ENCODE measurements around the gene PLK3. TPM values are rescaled to one million over a fixed set of nuclear protein-coding genes. Genes with fewer than 3 reads are reported as not detected.
A peak's percentile ranks its signal among the peaks of the same experiment; 100 is the strongest.

Gene PLK3
- polyA plus RNA-seq, 2 donors = 23.1 to 58.1 TPM

DNA sequence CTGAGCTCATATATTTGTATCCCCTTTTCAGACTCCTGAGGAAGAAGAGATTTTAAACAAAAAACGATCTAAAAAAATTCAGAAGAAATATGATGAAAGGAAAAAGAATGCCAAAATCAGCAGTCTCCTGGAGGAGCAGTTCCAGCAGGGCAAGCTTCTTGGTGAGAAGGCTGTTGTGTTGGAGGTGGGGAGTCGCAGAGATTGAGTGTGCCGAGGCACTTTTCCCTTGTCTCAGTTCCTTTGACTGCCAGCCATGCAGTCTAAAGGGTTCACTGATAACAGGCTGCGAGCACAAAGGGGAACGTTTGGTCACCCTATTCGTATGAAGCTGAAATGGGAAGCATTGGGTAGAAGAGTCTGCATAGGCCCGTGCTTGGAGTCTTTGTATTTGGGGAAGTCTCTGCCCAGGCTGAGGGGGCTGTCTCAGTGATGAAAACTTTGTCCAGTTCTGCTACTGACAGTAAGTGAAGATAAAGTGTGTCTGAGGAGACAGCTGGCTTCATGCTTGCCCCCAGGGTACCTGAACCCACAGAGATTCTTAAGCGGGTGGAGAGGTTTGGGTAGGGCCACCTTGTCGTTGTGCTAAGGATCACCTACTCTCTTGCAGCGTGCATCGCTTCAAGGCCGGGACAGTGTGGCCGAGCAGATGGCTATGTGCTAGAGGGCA is 22.1 kb upstream of the PLK3 start:
- no peaks in the 10 kb centered on the region for H3K27me3 ChIP-seq (ENCODE audit: control insufficient read depth in 1 of 2, insufficient read depth in 2 of 2, low read length in 2 of 2)
- WGBS, 2 donors = 65 to 69% methylated on average over 13 of the region's 13 CpGs
- peaks cover 8 to 25% of the 10 kb centered on the region in 2 donors for H3K36me3 ChIP-seq (ENCODE audit: control insufficient read depth in 2 of 2, insufficient read depth in 2 of 2, low read length in 1 of 2)
- H3K27ac ChIP-seq (ENCODE audit: low read depth in 2 of 2, low read length in 1 of 2) = no peak overlapping the region
- H3K9me3 ChIP-seq (ENCODE audit: control insufficient read depth in 2 of 2, insufficient read depth in 1 of 2, low read depth in 1 of 2, low read length in 1 of 2) = no peaks in the 10 kb centered on the region
- H3K4me3 ChIP-seq (ENCODE audit: low read depth in 1 of 2, low read length in 2 of 2) = peak overlapping the region in 1 of 2 donors; percentile 88
- peaks cover 6% of the 10 kb centered on the region in 2 donors for H3K4me1 ChIP-seq (ENCODE audit: control insufficient read depth in 2 of 2, insufficient read depth in 2 of 2, low read length in 1 of 2)

DNA sequence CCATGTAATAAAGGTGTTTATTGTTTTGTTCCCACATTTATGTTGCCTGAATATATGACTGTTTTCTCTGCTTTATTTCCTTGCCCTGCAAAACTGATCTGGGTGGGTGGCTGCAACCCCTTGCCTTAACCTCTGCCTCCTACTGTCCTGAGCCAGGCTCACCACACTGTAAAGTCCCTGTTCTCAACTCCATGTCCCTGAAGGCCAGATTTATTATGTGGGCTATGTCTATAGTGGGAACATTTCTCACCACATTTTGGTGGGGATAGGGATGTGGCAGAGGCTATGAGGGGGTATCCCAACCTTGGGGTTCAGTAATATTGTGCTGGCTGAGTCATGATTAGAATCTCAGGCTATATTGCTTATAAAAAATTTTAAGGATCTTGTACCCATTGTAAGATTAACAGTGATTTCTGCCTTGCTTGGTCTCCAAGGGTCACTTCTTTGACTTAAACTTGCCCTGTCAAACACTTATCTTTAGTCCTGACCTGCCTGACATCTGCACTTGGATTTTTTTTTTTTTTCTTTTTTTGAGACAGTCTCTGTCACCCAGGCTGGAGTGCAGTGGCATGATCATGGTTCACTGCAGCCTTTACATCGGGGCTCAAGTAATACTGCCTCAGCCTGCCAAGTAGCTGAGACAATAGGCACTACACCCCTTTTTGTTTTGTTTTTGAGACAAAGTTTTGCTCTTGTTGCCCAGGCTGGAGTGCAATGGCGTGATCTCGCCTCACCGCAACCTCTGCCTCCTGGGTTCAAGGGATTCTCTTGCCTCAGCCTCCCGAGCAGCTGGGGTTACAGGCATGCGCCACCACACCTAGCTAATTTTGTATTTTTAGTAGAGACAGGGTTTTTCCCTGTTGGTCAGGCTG is 21.2 kb upstream of the PLK3 start:
- H3K27me3 ChIP-seq (ENCODE audit: control insufficient read depth in 1 of 2, insufficient read depth in 2 of 2, low read length in 2 of 2) = no peaks in the 10 kb centered on the region
- no peaks in the 10 kb centered on the region for H3K9me3 ChIP-seq (ENCODE audit: control insufficient read depth in 2 of 2, insufficient read depth in 1 of 2, low read depth in 1 of 2, low read length in 1 of 2)
- H3K4me1 ChIP-seq (ENCODE audit: control insufficient read depth in 2 of 2, insufficient read depth in 2 of 2, low read length in 1 of 2) = peaks cover 6% of the 10 kb centered on the region in 2 donors
- H3K36me3 ChIP-seq (ENCODE audit: control insufficient read depth in 2 of 2, insufficient read depth in 2 of 2, low read length in 1 of 2) = peaks cover 8 to 25% of the 10 kb centered on the region in 2 donors
- WGBS, 2 donors = 81 to 89% methylated on average over 6 of the region's 6 CpGs
- no peak overlapping the region for H3K4me3 ChIP-seq (ENCODE audit: low read depth in 1 of 2, low read length in 2 of 2)
- peak overlapping the region in 1 of 2 donors; percentile 47 for H3K27ac ChIP-seq (ENCODE audit: low read depth in 2 of 2, low read length in 1 of 2)

DNA sequence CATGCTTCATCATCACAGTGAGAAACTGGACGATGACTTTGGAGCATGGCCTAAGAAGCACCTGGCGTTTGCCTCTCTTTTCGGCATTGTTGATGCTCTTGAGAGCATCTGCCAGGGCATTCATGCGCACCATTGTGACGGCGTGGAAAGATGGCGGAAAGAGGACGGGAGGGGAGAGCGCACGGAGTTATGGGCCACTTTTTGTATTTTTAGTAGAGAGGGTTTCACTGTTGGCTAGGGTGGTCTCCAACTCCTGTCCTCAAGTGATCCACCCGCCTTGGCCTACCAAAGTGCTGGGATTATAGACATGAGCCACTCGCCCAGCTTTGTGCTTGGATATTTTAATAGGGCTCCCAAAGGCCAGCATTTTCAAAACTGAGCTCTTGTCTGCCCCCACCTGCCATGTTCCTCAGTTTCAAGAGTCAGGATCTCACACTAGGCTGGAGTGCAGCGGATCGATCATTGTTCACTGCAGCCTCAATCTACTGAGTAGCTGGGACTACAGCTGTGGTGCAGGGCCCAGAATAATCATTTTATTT is 19.5 kb upstream of the PLK3 start:
- Histone ChIP-seq H3K4me1 (ENCODE audit: control insufficient read depth in 2 of 2, insufficient read depth in 2 of 2, low read length in 1 of 2) (peaks cover 6 to 9% of the 10 kb centered on the region in 2 donors), H3K9me3 (ENCODE audit: control insufficient read depth in 2 of 2, insufficient read depth in 1 of 2, low read depth in 1 of 2, low read length in 1 of 2) (no peaks in the 10 kb centered on the region), H3K27ac (ENCODE audit: low read depth in 2 of 2, low read length in 1 of 2) (no peak overlapping the region), H3K4me3 (ENCODE audit: low read depth in 1 of 2, low read length in 2 of 2) (no peak overlapping the region), H3K27me3 (ENCODE audit: control insufficient read depth in 1 of 2, insufficient read depth in 2 of 2, low read length in 2 of 2) (no peaks in the 10 kb centered on the region), H3K36me3 (ENCODE audit: control insufficient read depth in 2 of 2, insufficient read depth in 2 of 2, low read length in 1 of 2) (peaks cover 8 to 25% of the 10 kb centered on the region in 2 donors)
- 91 to 93% methylated on average over 14 of the region's 14 CpGs for WGBS, 2 donors

DNA sequence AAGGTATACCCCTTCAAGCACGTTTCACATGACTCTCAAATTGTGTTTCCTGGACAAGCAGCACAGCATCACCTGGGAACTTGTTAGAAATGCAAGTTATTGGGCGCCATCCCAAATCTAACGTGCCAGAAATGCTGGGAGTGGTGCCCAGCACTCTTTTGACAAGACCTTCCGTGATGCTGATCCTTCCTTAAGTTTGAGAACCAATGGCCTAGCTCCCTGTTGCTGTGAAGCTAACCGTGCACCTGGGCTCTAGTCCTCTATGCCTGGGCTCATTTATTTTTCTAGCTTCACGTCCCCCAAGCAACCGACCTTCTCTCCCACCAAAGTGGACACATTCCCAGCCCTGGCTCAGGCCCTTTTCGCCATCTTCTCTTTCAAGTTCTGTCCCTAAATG is 16.5 kb upstream of the PLK3 start:
- no peaks in the 10 kb centered on the region for H3K27me3 ChIP-seq (ENCODE audit: control insufficient read depth in 1 of 2, insufficient read depth in 2 of 2, low read length in 2 of 2)
- no peak overlapping the region for H3K27ac ChIP-seq (ENCODE audit: low read depth in 2 of 2, low read length in 1 of 2)
- peaks cover under 1 to 7% of the 10 kb centered on the region in 2 donors for H3K4me1 ChIP-seq (ENCODE audit: control insufficient read depth in 2 of 2, insufficient read depth in 2 of 2, low read length in 1 of 2)
- no peaks in the 10 kb centered on the region for H3K9me3 ChIP-seq (ENCODE audit: control insufficient read depth in 2 of 2, insufficient read depth in 1 of 2, low read depth in 1 of 2, low read length in 1 of 2)
- WGBS, 2 donors = 29 to 38% methylated on average over 8 of the region's 8 CpGs
- peaks cover 0 to 4% of the 10 kb centered on the region in 2 donors for H3K36me3 ChIP-seq (ENCODE audit: control insufficient read depth in 2 of 2, insufficient read depth in 2 of 2, low read length in 1 of 2)
- peak overlapping the region in 1 of 2 donors; percentile 5 for H3K4me3 ChIP-seq (ENCODE audit: low read depth in 1 of 2, low read length in 2 of 2)

DNA sequence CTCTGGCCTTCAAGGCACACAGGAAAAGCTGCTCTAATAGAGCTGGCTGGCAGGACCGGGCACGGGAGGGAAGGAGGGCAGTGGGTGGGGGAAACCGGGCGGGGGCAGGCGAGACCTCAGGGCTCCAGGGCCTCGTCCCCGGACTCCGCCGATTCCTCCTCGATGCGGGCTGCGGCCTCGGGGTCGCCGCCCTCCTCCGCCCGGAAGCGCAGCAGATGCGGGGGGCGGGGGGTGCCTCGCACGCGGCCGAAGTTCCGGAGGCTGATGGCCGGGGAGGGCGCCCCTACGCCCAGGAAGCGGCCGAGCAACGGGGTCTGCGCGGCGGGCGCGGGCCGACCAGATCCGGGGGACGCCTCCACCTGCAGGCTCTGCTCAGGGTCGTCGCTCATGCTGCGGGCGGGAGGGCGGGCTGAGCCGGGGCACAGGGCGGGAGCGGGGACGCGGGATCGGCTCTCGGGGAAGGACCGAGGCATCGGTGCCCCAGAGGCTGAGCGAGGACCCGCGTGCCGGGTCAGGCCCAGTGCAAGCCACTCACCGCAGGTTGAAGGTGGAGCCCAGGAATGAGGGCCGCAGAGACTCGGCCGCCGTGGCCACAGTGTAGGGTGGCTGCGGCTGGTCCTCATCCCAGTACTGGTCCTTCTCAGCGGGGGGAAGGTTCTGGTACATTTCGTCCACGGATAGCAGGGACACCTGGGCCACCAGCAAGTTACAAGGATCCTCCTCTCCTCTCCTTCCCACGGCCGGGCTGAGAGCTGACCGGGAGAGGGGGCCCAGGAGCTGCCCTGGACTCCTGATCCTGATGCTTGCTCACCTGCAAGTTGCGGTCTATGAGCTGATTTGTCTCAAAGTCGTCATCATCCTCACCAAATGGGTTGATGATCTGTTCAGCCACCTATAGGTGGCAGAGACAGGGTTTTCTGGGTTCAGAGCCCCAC is 15.8 kb upstream of the PLK3 start:
- Histone ChIP-seq H3K4me1 (ENCODE audit: control insufficient read depth in 2 of 2, insufficient read depth in 2 of 2, low read length in 1 of 2) (peaks cover 0 to 7% of the 10 kb centered on the region in 2 donors), H3K27me3 (ENCODE audit: control insufficient read depth in 1 of 2, insufficient read depth in 2 of 2, low read length in 2 of 2) (no peaks in the 10 kb centered on the region), H3K9me3 (ENCODE audit: control insufficient read depth in 2 of 2, insufficient read depth in 1 of 2, low read depth in 1 of 2, low read length in 1 of 2) (no peaks in the 10 kb centered on the region), H3K4me3 (ENCODE audit: low read depth in 1 of 2, low read length in 2 of 2) (peak overlapping the region; percentile 5 to 25), H3K27ac (ENCODE audit: low read depth in 2 of 2, low read length in 1 of 2) (no peak overlapping the region), H3K36me3 (ENCODE audit: control insufficient read depth in 2 of 2, insufficient read depth in 2 of 2, low read length in 1 of 2) (peaks cover 0 to 3% of the 10 kb centered on the region in 2 donors)
- WGBS, 2 donors = 10 to 12% methylated on average over 41 to 71 of the region's 71 CpGs

DNA sequence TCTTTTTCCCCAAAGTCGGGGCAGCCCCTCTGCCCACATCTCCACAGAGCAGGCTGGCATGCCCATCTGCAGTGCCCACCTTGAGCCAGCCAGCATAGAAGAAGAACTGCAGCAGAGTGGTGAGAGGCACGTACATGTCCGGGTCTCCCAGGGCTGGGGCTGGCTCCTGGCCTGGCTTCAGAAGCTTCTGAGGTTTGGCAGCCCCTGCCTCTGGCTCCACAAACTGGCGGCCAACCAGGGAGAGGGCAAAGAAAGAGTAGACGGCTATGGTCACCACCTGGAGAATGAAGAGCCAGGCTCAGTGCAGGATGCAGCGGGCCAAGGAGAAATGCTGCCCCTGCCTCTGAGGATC is 15.2 kb upstream of the PLK3 start:
- H3K36me3 ChIP-seq (ENCODE audit: control insufficient read depth in 2 of 2, insufficient read depth in 2 of 2, low read length in 1 of 2) = peaks cover 0 to 3% of the 10 kb centered on the region in 2 donors
- peaks cover 0 to 7% of the 10 kb centered on the region in 2 donors for H3K4me1 ChIP-seq (ENCODE audit: control insufficient read depth in 2 of 2, insufficient read depth in 2 of 2, low read length in 1 of 2)
- no peaks in the 10 kb centered on the region for H3K9me3 ChIP-seq (ENCODE audit: control insufficient read depth in 2 of 2, insufficient read depth in 1 of 2, low read depth in 1 of 2, low read length in 1 of 2)
- no peak overlapping the region for H3K27ac ChIP-seq (ENCODE audit: low read depth in 2 of 2, low read length in 1 of 2)
- no peak overlapping the region for H3K4me3 ChIP-seq (ENCODE audit: low read depth in 1 of 2, low read length in 2 of 2)
- WGBS, 2 donors = 75 to 81% methylated on average over 6 of the region's 6 CpGs
- no peaks in the 10 kb centered on the region for H3K27me3 ChIP-seq (ENCODE audit: control insufficient read depth in 1 of 2, insufficient read depth in 2 of 2, low read length in 2 of 2)

DNA sequence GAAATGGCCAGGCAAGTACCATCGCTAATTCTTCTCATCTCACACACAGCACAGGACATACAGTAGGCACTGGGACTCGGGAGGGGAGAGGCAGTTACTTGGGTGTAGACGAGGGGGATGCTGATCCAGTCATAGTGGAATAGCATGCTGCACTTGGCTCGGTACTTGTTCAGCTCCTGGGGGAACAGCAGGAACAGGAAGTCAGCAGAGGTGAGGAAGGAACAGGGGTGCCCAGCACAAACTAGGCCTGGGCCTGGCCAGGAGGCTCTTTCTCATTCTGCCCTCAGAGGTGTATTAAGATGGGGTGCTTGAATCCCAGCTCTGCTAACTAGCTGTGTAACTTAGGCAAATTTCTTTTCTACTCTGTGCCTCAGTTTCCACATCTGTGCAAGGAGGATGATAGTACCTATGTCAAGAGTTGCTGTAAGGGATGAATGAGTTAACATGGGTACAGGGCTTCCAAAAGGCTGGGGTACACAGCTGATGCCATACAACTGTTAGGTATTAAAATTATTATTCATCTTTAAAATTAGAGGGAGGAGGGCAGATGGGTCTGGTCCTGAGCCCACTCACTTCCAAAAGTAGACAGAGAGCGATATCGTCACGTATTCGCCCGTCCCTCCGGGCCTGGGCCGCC is 14.6 kb upstream of the PLK3 start:
- peaks cover 0 to 7% of the 10 kb centered on the region in 2 donors for H3K4me1 ChIP-seq (ENCODE audit: control insufficient read depth in 2 of 2, insufficient read depth in 2 of 2, low read length in 1 of 2)
- peak overlapping the region in 1 of 2 donors; percentile 22 for H3K27ac ChIP-seq (ENCODE audit: low read depth in 2 of 2, low read length in 1 of 2)
- peaks cover 0 to 3% of the 10 kb centered on the region in 2 donors for H3K36me3 ChIP-seq (ENCODE audit: control insufficient read depth in 2 of 2, insufficient read depth in 2 of 2, low read length in 1 of 2)
- H3K9me3 ChIP-seq (ENCODE audit: control insufficient read depth in 2 of 2, insufficient read depth in 1 of 2, low read depth in 1 of 2, low read length in 1 of 2) = no peaks in the 10 kb centered on the region
- no peaks in the 10 kb centered on the region for H3K27me3 ChIP-seq (ENCODE audit: control insufficient read depth in 1 of 2, insufficient read depth in 2 of 2, low read length in 2 of 2)
- peak overlapping the region in 1 of 2 donors; percentile 55 for H3K4me3 ChIP-seq (ENCODE audit: low read depth in 1 of 2, low read length in 2 of 2)
- 34 to 38% methylated on average over 11 of the region's 11 CpGs for WGBS, 2 donors

DNA sequence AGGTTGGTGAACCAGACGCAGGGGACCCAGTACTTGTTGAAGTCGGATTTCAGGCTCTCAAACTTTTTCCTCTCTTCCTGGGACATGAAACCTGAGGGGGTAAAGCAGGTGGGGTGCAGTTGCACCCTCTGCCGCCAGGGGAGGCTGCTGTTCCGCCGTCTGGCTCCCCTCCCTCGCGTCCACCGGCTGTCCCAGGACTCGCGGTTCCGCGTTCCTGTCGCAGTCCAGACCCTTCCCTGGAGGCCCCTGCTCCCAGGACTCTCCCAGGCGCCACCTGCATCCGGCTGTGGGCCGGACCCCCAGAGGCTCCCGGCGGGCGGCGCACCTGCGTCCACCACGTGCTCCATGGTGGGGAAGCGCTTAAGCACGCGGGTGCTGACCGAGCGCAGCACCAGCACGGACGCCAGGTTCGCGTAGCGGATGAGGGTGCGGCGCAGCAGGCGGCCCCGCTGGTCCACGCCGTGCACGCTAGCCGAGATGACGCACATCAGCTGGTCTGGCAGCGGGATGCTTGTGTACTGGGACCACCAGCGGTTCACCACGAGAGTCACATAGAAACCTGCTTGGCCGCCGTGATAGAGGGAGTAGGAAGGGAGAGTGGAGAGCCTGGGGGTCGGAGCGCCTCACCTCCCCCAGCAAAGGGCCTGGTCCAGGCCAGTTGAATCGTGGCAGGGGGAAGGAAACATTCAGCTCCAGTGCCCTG is 13.9 kb upstream of the PLK3 start:
- H3K4me1 ChIP-seq (ENCODE audit: control insufficient read depth in 2 of 2, insufficient read depth in 2 of 2, low read length in 1 of 2) = peaks cover 0 to 7% of the 10 kb centered on the region in 2 donors
- no peaks in the 10 kb centered on the region for H3K27me3 ChIP-seq (ENCODE audit: control insufficient read depth in 1 of 2, insufficient read depth in 2 of 2, low read length in 2 of 2)
- peak overlapping the region; percentile 45 to 55 for H3K4me3 ChIP-seq (ENCODE audit: low read depth in 1 of 2, low read length in 2 of 2)
- peak overlapping the region; percentile 57 to 69 for H3K27ac ChIP-seq (ENCODE audit: low read depth in 2 of 2, low read length in 1 of 2)
- H3K36me3 ChIP-seq (ENCODE audit: control insufficient read depth in 2 of 2, insufficient read depth in 2 of 2, low read length in 1 of 2) = peaks cover 0 to 2% of the 10 kb centered on the region in 2 donors
- 7 to 8% methylated on average over 49 of the region's 49 CpGs for WGBS, 2 donors
- H3K9me3 ChIP-seq (ENCODE audit: control insufficient read depth in 2 of 2, insufficient read depth in 1 of 2, low read depth in 1 of 2, low read length in 1 of 2) = no peaks in the 10 kb centered on the region
